Prostate gland (tissue), 2 donors: ENCODE results near the gene SOX1. TPM values are rescaled to one million over a fixed set of nuclear protein-coding genes. Genes with fewer than 3 reads are reported as not detected.

ENCODE experiments used
- DNase-seq: peaks from one replicate; pipeline ENCODE4 v3.0.0-alpha.2; 2019; ENCODE audit warnings: low spot score
- H3K27ac ChIP-seq, 2 donors: fragments of 200-600 bp; sonication (generic); 2 replicates each; pipeline ENCODE4 v1.5.1; 2017 to 2019
- H3K27me3 ChIP-seq: fragments of 200-600 bp; sonication (generic); replicated peaks from 2 replicates; pipeline ENCODE4 v1.5.1; 2019; ENCODE audit not compliant: insufficient read depth
- H3K36me3 ChIP-seq, 2 donors: fragments of 200-600 bp; sonication (generic); 1 replicate in 1 of 2; 2 replicates in 1 of 2; pipeline versions ENCODE4 v1.5.1 to v1.8.1; 2017 to 2019
- H3K4me1 ChIP-seq: fragments of 200-600 bp; sonication (generic); replicated peaks from 2 replicates; pipeline ENCODE4 v1.5.1; 2019
- H3K4me3 ChIP-seq, 2 donors: fragments of 200-600 bp; sonication (generic); 2 replicates each; pipeline ENCODE4 v1.5.1; 2017 to 2019
- H3K9me3 ChIP-seq: fragments of 200-600 bp; sonication (generic); 2 replicates; pipeline ENCODE4 v1.5.1; 2017
- POLR2A ChIP-seq: fragments of 450-650 bp; IDR thresholded peaks from one replicate; pipeline ENCODE4 v1.6.1; 2016; ENCODE audit warnings: antibody characterized with exemption, mild to moderate bottlenecking
- POLR2AphosphoS5 ChIP-seq: sonication (generic); formaldehyde crosslinking; IDR thresholded peaks from one replicate; pipeline ENCODE4 v1.6.1; 2017; ENCODE audit warnings: antibody characterized with exemption
- WGBS: methylation state at CpG from one replicate; pipeline ENCODE4 v1.1.5; 2018; 5-methylcytosine and 5-hydroxymethylcytosine counted together
- intact Hi-C: fragments of 100-400 bp; cut with DNase I; formaldehyde crosslinking; loops from one replicate; pipeline ENCODE4 v1.14.2; 2022
- total RNA-seq, 2 donors: library from RNA; depleted of rRNA; stranded (reverse); fragments of >200 nt; gene quantifications; one replicate each; pipeline ENCODE4 v1.1.0, GENCODE V29; 2016
- TF ChIP-seq, protein P1 (sequence below), 4 experiments: fragments of 200-600 bp in 2 of 4; fragments of 450-650 bp in 2 of 4; sonication (generic) in 2 of 4; IDR thresholded peaks; 1 replicate in 3 of 4; 2 replicates in 1 of 4; pipeline ENCODE4 v1.5.1; 2016 to 2019; ENCODE audit warnings: antibody characterized with exemption in 4 of 4, mild to moderate bottlenecking in 2 of 4, moderate library complexity in 2 of 4

Gene SOX1
- total RNA-seq, 2 donors from 2014 or later: 4.4 TPM; not detected in 1

DNA sequence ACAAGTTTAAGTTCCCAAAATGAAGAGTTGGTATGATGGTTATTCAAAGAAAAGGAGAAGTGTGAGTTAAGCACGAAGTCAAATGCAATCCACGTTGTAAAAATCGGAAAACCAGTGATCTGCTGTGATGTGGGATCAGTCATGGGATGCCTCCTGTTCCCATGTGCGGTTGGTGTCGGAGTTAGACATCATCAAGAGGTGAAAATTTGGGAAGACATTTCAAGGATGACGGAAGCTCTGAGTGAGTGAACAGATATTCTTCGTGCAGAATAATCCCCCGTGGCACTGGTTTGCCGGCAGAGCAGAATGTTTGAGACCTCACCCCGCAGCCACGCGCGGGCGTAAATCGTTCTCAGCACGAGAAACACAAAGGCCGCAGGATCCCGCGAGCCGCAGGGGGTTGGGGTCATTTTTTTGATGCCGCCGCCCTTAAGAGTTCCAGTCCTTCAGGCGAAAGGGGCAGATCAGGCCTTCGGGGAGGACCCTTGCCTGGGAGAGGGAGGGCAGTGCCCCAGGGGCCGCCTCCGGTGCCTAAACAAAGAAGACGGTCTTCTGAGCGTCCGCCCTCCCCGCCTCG, 13.7 kb upstream of the SOX1 start:
- WGBS: 6% methylated on average over 31 of the region's 31 CpGs
- H3K36me3 ChIP-seq: no peaks in the 10 kb centered on the region
- intact Hi-C loops: no loop called here
- H3K27ac ChIP-seq: no peak overlapping the region
- TF ChIP-seq POLR2AphosphoS5: no peak
- TF ChIP-seq, protein P1, sequence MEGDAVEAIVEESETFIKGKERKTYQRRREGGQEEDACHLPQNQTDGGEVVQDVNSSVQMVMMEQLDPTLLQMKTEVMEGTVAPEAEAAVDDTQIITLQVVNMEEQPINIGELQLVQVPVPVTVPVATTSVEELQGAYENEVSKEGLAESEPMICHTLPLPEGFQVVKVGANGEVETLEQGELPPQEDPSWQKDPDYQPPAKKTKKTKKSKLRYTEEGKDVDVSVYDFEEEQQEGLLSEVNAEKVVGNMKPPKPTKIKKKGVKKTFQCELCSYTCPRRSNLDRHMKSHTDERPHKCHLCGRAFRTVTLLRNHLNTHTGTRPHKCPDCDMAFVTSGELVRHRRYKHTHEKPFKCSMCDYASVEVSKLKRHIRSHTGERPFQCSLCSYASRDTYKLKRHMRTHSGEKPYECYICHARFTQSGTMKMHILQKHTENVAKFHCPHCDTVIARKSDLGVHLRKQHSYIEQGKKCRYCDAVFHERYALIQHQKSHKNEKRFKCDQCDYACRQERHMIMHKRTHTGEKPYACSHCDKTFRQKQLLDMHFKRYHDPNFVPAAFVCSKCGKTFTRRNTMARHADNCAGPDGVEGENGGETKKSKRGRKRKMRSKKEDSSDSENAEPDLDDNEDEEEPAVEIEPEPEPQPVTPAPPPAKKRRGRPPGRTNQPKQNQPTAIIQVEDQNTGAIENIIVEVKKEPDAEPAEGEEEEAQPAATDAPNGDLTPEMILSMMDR (IDR thresholded peaks at IDR 0.05): no peak
- no peak for TF ChIP-seq POLR2A
- DNase-seq: no peak
- no peaks in the 10 kb centered on the region for H3K9me3 ChIP-seq
- peaks cover 51% of the 10 kb centered on the region for H3K27me3 ChIP-seq
- H3K4me1 ChIP-seq: no peaks in the 10 kb centered on the region
- H3K4me3 ChIP-seq: no peak overlapping the region

DNA sequence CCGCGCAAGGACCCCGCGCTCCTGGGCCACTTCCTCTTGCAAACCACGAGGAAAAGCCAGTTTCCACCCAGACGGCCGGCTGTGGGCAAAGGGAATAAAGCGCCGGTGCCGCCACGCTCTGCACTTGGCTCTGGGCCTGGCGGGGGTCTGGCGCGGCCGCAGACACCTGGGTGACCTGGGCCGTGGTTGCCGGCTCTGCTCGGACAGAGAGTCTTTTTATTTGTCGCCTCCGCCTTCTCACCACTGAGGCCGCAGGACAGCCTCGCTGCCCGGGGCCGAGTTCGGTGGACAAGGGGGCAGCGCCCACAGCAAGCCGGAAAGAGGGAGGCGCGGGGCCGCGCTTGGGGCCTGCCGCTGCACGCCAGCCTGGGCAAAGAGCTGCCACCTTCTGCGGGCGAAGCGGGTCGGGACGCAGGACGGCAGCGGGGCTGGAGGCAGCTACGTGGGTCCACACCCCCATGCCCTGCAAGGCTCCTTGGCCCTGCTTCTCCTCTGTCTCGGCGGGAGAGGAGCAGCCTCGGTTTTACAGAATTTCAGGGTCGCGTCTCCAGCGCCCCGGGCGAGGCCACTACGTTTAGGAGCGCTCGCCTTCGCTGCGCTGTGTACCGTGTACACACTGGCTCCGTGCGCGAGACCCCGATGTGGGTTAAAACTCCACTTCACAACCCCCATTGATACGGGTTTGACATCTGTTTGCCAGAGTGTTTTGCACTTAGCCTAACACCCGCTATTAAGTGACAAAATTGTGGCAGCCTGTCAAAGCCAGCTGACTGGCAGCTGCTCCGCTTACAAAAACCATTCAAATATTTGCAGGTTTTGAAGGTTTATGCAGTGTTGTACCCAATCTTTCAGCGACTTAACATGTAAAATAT, 13.0 kb upstream of the SOX1 start:
- H3K27ac ChIP-seq: no peak overlapping the region
- intact Hi-C loops: no loop called here
- H3K4me1 ChIP-seq: no peaks in the 10 kb centered on the region
- WGBS: 3% methylated on average over 59 of the region's 63 CpGs
- TF ChIP-seq, protein P1 (IDR thresholded peaks at IDR 0.05): no peak
- TF ChIP-seq POLR2A (no peak), POLR2AphosphoS5 (no peak)
- H3K9me3 ChIP-seq: no peaks in the 10 kb centered on the region
- no peak for DNase-seq
- no peaks in the 10 kb centered on the region for H3K36me3 ChIP-seq
- no peak overlapping the region for H3K4me3 ChIP-seq
- peaks cover 55% of the 10 kb centered on the region for H3K27me3 ChIP-seq

DNA sequence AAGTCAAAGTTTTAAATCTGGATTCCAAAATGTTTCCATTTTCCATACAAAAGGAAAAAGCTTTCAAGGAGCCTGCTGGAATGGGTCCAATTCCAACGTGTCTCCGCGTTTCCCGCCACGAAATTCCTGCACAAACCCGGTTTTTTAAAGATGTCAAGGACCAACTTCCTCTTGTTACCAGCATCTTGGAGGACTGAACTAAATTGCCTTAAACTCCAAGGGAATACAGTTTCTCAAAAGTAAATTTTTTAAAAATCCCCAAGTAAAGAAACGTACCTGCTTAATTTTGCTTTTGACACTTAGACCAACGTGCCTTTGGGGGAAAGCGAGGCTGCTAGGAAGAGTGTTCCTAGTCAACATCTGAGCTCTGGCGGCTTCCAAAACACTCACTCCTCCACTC, 12.3 kb upstream of the SOX1 start:
- TF ChIP-seq, protein P1 (IDR thresholded peaks at IDR 0.05): no peak
- TF ChIP-seq POLR2A (no peak), POLR2AphosphoS5 (no peak)
- no peaks in the 10 kb centered on the region for H3K36me3 ChIP-seq
- 5% methylated on average over 10 of the region's 10 CpGs for WGBS

DNA sequence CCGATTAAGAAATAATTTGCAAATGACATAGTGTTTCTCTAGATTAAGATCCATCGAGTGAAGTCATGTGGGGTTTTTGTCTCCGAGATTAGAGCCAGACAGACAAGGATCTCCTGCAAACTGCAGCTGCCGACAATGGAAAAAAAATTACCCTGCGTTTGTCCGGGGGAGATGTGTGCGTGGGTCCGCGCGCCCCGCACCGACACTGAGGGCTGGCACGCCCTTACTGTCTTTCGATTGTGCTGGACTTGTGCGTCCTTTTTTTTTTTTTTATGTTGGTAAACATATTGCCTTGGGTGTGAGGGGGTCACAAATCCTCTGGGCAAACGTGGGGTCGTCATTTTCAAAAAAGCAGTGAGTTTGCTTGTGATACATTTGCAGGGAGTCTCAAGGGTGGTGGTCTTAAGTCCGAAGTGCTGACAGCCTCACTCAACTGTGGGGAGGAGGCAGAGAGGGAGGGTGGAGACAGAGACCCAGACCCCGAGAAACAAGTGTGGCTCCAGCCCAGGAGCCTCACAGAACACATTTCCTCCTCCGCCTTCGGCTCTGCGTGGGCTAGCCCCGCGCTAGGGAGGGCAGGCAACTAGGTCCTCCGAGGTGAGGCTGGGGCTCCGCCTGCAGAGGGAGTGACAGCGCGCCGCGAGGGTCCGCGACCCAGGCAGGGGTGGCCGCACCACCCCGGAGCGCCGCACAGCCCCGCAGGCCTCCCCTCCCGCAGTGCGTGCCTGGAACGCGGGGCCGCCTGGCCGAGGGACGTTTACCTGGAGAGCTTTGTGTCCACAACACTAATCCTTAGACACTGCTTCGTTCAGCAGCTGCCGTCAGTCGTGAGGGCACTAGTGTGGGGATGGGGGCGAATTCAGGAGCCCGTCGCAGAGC, 11.7 kb upstream of the SOX1 start:
- no peak for DNase-seq
- Histone ChIP-seq H3K27ac (no peak overlapping the region), H3K4me3 (no peak overlapping the region), H3K4me1 (no peaks in the 10 kb centered on the region), H3K36me3 (no peaks in the 10 kb centered on the region), H3K27me3 (peaks cover 63% of the 10 kb centered on the region), H3K9me3 (no peaks in the 10 kb centered on the region)
- intact Hi-C loops: no loop called here
- WGBS: 5% methylated on average over 49 of the region's 50 CpGs
- TF ChIP-seq, protein P1 (IDR thresholded peaks at IDR 0.05): no peak
- TF ChIP-seq POLR2AphosphoS5: no peak
- TF ChIP-seq POLR2A: no peak

More for the DNA sequence above, 12.3 kb upstream of the SOX1 start:
- intact Hi-C loops: no loop called here
- H3K27ac ChIP-seq: no peak overlapping the region
- H3K27me3 ChIP-seq: peaks cover 58% of the 10 kb centered on the region
- H3K4me1 ChIP-seq: no peaks in the 10 kb centered on the region
- no peak for DNase-seq
- no peaks in the 10 kb centered on the region for H3K9me3 ChIP-seq
- no peak overlapping the region for H3K4me3 ChIP-seq
